ENCODE data around the gene TSPAN12.
A peak's percentile ranks its signal among the peaks of the same experiment; 100 is the strongest.
"Not testable (repeated sequence)": the region's sequence is repeated elsewhere in the genome, so short reads cannot be mapped to it uniquely, and the experiment has no call there.

Gene TSPAN12, protein sequence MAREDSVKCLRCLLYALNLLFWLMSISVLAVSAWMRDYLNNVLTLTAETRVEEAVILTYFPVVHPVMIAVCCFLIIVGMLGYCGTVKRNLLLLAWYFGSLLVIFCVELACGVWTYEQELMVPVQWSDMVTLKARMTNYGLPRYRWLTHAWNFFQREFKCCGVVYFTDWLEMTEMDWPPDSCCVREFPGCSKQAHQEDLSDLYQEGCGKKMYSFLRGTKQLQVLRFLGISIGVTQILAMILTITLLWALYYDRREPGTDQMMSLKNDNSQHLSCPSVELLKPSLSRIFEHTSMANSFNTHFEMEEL

DNA sequence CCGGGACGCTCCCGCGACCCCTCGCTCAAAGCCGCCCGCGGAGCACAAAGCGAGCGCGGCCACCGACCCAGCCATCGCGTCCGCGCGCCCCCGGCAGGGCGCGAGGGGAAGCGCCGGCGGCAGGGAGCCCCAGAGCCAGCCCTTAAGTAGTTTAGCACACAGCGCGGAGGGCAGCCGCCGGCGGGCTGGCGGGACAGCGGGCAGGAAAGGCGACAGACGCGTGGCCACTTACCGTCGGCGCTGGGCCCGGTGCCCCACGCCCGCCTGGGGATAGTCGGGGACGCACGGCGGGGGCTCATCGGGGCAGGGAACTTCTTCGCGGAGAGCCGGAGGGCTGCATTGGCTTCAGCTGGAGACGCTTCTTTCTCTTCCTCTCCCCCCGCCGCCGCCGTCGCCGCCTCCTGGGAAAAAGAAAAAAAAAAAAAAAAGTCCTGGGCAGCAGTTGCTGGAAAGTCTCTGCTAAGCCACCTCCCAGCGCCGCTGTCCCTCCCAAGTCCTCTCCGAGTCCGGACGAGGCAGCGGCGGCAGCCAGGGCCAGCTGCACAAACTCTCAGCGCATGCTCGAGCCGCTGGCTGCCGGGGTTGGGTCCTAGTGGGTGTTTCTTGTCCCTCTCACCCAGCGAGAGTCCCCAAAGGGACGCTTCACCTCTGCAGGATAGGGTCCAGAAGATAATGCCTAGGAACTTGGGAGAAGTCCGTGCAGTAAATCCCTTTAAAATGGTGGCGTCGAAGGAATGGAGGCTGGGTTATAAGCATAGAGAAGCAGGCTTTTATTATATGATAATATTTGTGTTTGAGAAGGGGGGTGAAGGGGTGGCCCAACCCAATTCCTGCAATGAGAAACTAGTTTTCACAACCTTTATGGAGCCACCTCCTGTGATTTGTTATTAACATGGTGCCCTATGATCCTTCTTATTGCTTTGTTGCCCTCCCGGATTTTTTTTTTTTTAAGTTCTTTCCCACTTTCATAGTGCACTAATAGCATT is at the start of gene TSPAN12:
TSPAN12 (minus strand) TSS at position 557 of the 986 bp plus-strand sequence. CDS start 1,381 bp downstream, outside the sequence.
- TF ChIP-seq, protein P1, sequence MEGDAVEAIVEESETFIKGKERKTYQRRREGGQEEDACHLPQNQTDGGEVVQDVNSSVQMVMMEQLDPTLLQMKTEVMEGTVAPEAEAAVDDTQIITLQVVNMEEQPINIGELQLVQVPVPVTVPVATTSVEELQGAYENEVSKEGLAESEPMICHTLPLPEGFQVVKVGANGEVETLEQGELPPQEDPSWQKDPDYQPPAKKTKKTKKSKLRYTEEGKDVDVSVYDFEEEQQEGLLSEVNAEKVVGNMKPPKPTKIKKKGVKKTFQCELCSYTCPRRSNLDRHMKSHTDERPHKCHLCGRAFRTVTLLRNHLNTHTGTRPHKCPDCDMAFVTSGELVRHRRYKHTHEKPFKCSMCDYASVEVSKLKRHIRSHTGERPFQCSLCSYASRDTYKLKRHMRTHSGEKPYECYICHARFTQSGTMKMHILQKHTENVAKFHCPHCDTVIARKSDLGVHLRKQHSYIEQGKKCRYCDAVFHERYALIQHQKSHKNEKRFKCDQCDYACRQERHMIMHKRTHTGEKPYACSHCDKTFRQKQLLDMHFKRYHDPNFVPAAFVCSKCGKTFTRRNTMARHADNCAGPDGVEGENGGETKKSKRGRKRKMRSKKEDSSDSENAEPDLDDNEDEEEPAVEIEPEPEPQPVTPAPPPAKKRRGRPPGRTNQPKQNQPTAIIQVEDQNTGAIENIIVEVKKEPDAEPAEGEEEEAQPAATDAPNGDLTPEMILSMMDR (IDR thresholded peaks at IDR 0.05; ENCODE audit: low read depth, low read length) = peak; percentile 42
- peak; percentile 10 for DNase-seq (ENCODE audit: extremely low read depth, low read depth)

DNA sequence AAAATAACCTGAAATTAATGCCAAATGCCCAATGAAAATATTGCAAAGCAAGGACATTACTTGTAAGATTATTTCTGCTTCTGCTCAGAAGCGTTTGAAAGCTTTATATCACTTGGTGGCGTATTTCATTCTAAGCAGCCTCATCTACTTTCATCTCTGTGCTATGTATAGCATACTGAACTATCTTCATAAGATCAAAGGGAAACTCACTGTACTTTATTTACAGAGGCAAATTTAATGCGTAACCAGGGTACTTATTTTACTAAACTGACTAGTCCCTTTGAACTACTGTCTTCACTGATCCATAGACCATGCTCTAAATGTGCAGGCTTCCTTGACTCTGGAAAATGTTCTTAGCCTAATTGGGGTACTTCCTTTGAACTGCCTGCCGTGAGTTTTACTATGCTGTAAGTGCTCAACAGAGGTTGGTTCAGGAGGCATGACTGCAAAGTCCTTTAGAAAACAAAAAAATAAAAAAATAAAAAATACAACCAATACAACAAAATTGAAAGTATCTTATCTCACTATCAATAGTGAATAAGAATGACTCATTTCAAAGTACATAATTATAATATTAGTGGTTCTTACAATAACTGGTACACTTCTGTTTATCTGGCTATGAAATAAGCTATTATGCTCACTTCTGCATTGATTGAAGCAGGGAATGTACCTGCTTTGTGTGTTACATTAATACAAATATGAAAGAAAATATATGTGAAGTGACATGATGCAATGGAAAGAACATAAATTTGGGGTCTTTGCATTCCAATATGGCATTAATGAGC is 41.0 kb upstream of the TSPAN12 start:
- TF ChIP-seq, protein P1 (IDR thresholded peaks at IDR 0.05; ENCODE audit: low read depth, low read length) = no peak
- DNase-seq (ENCODE audit: extremely low read depth, low read depth) = no peak

DNA sequence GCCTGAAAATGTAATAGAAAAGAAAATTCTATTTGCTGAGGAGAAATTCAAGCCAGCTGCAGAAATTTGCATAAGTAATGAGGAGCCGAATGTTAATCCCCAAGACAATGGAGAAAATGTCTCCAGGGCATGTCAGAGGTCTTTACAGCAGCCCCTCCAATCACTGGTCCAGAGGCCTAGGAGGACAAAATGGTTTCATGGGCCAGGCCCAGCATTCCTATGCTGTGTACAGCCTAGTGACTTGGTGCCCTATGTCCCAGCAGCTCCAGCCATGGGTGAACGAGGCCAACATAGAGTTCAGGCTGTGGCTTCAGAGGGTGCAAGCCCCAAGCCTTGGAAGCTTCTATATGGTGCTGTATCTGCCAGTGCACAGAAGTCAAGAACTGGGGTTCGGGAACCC is 37.3 kb upstream of the TSPAN12 start:
- DNase-seq (ENCODE audit: extremely low read depth, low read depth) = not testable (repeated sequence)

DNA sequence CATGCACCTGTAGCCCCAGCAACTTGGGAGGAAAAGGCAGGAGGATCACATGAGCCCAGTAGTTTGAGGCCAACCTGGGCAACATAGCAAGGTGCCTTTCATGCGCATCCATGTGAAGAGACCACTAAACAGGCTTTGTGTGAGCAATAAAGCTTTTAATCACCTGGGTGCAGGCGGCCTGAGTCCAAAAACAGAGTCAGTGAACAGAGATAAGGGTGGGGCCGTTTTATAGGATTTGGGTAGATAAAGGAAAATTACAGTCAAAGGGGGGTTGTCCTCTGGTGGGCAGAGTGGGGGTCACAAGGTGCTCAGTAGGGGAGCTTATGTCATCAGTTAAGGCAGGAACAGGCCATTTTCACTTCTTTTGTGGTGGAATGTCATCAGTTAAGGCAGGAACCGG is 27.7 kb upstream of the TSPAN12 start:
- DNase-seq (ENCODE audit: extremely low read depth, low read depth) = not testable (repeated sequence)

DNA sequence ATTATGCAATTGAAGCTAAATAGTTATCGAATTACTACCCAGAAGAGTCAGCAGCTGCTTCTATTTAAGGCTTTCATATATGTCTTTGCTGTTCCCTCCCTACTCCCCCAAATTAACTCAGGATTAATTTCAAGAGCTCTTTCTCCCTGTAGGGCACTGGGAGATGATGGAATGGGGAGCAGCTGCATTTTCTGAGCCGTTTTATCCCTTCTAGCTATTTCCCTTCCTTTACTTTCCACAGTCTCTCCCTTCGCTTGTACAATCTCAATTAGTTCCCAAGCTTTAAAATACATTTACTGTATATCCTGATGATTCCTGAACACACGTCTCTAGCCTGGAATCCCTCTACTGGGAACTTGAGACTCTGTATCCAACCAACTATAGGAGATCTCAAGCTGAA is 19.8 kb upstream of the TSPAN12 start:
- TF ChIP-seq, protein P1 (IDR thresholded peaks at IDR 0.05; ENCODE audit: low read depth, low read length) = no peak
- no peak for DNase-seq (ENCODE audit: extremely low read depth, low read depth)

DNA sequence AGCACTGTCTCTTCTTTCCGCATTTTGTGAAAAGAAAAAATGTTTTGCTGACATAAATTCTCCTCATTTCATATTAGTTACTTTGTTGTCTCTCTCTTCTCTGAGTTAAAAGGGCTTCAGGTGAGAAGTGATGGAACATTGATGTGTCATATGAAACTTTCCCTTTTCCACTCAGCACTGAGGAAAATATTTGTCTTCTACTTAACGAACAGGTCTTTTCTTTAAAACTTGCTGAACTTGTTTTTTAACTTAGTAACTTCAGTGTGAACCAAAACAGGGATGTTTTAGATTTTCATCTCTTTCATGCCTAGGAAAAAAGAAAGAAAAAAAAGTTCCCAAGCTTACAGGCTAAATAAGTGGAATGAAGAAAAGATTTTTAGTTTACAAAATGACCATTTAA is 19.0 kb upstream of the TSPAN12 start:
- TF ChIP-seq, protein P1 (IDR thresholded peaks at IDR 0.05; ENCODE audit: low read depth, low read length) = no peak
- no peak for DNase-seq (ENCODE audit: extremely low read depth, low read depth)

DNA sequence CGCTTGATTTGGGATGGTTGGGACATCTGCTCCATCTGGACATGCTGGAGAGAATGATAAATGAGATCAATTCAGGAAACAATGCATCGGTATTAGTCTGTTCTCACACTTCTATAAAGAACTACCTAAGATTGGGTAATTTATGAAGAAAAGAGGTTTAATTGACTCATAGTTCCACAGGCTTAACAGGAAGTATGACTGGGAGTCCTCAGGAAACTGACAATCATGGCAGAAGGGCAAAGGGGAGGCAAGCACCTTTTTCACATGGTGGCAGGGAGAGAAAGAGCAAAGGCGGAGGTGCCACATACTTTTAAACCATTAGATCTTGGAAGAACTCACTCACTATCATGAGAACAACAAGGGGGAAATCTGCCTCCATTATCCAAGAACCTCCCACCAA is 16.8 kb upstream of the TSPAN12 start:
- DNase-seq (ENCODE audit: extremely low read depth, low read depth) = no peak
- TF ChIP-seq, protein P1 (IDR thresholded peaks at IDR 0.05; ENCODE audit: low read depth, low read length) = no peak

Data from AG09319 (cell line).